ENCODE data around the gene ARHGAP42.

The ARHGAP42 gene

GRCh38 chr11:100715165-100715761 is 28.2 kb downstream of the ARHGAP42 start:
- Histone ChIP-seq H3K36me3 (no peaks in the 10 kb centered on the region), H3K27me3 (ENCODE audit: insufficient read depth, low read depth, severe bottlenecking) (no peaks in the 10 kb centered on the region), H3K4me3 (ENCODE audit: low read depth, low read length) (no peak overlapping the region), H3K9me3 (ENCODE audit: severe bottlenecking) (no peaks in the 10 kb centered on the region), H3K27ac (no peak overlapping the region)
- no peak for DNase-seq
- TF ChIP-seq CTCF (IDR thresholded peaks at IDR 0.05; ENCODE audit: low read depth, low read length) = no peak

DNA sequence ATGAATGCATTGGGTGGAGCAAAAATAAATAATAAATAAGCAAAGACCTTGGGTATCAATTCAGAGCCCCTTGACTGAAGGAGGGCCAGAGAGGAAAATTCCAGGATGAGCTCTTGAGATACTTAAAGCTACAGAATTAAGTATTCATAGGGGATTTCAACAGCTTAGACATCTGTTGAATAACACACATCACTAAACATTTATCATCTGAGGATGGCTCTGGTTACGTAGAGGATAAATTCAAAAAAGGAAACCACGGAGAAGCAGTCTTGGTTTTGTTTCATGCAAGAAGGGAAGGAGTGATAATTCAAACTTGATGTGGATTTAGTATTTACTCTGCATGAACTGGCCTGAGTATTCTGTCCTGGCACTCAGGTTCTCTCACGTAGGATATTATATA is 29.8 kb downstream of the ARHGAP42 start:
- Histone ChIP-seq H3K27ac (peak overlapping the region; percentile 78), H3K27me3 (ENCODE audit: insufficient read depth, low read depth, severe bottlenecking) (no peaks in the 10 kb centered on the region), H3K4me3 (ENCODE audit: low read depth, low read length) (peak overlapping the region; percentile 32), H3K9me3 (ENCODE audit: severe bottlenecking) (no peaks in the 10 kb centered on the region), H3K36me3 (no peaks in the 10 kb centered on the region)
- DNase-seq = no peak
- no peak for TF ChIP-seq CTCF (IDR thresholded peaks at IDR 0.05; ENCODE audit: low read depth, low read length)

DNA sequence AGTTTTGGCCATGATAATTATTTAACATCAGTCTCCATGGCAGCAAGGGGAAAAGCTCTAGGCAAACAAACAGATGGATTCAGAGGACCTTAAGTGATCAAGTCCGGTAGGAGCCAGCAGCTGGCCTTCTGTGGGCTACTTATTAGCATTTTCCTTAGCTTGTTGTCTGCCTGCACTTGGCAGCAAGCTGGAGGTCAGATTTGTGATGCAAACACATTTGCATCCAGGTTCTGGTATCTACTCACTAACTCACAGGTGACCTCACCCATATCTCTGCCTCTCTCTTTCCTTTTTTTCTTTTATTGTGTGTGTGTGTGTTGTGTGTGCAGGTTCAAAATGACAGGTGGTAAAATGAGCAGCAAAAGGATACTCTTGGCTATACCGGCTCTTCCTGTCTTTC is 32.3 kb downstream of the ARHGAP42 start:
- no peaks in the 10 kb centered on the region for H3K36me3 ChIP-seq
- TF ChIP-seq CTCF (IDR thresholded peaks at IDR 0.05; ENCODE audit: low read depth, low read length) = no peak
- peak; percentile 69 for DNase-seq
- peak overlapping the region; percentile 33 for H3K4me3 ChIP-seq (ENCODE audit: low read depth, low read length)
- H3K27ac ChIP-seq = peak overlapping the region; percentile 79
- H3K9me3 ChIP-seq (ENCODE audit: severe bottlenecking) = no peaks in the 10 kb centered on the region
- no peaks in the 10 kb centered on the region for H3K27me3 ChIP-seq (ENCODE audit: insufficient read depth, low read depth, severe bottlenecking)

DNA sequence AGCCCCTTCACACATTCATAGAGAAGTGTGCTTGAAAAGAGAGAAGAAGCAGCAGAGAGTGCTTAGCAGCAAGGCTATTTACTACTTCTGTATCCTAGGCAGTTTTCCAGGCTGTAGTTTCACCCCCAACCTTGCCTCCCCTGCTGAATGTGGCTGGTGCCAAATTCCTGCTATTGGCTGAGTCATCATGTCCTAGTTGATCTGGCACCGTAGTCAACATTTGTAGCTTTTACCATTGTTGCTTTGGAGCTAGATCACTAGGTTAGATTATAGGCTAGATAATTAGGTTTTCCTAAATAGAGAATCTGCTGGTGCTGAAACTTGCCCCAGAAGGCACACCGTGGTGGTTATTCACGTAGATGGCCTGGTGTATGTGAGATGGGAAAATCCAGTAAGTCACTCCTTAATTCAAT is 32.7 kb downstream of the ARHGAP42 start:
- Histone ChIP-seq H3K27me3 (ENCODE audit: insufficient read depth, low read depth, severe bottlenecking) (no peaks in the 10 kb centered on the region), H3K4me3 (ENCODE audit: low read depth, low read length) (peak overlapping the region; percentile 33), H3K27ac (peak overlapping the region; percentile 79)

GRCh38 chr11:100726680-100727079 is 39.6 kb downstream of the ARHGAP42 start:
- DNase-seq = no peak
- Histone ChIP-seq H3K9me3 (ENCODE audit: severe bottlenecking) (no peaks in the 10 kb centered on the region), H3K27ac (no peak overlapping the region), H3K36me3 (no peaks in the 10 kb centered on the region), H3K27me3 (ENCODE audit: insufficient read depth, low read depth, severe bottlenecking) (no peaks in the 10 kb centered on the region), H3K4me3 (ENCODE audit: low read depth, low read length) (no peak overlapping the region)
- no peak for TF ChIP-seq CTCF (IDR thresholded peaks at IDR 0.05; ENCODE audit: low read depth, low read length)

More for the DNA sequence above, 32.7 kb downstream of the ARHGAP42 start:
- DNase-seq = no peak
- no peaks in the 10 kb centered on the region for H3K36me3 ChIP-seq
- H3K9me3 ChIP-seq (ENCODE audit: severe bottlenecking) = no peaks in the 10 kb centered on the region
- TF ChIP-seq CTCF (IDR thresholded peaks at IDR 0.05; ENCODE audit: low read depth, low read length) = no peak

DNA sequence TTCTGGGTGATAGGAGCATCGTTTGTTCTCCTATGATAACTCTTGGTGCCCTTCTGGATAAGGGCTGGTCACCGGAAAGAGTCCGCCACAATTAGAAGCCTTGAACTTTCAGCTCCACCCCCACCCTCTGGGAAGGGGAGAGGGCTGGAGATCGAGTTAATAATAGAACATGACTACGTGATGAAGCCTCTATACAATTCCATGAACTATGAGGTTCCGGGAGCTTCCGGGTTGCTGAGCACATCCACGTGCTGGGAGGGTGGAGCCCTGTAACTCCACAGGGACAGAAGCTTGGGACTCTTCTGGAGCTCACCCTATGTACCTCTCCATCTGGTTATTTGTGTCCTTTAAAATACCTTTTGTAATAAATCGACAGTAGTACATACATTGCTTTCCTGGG is 40.3 kb downstream of the ARHGAP42 start:
- no peak for DNase-seq
- no peaks in the 10 kb centered on the region for H3K36me3 ChIP-seq
- no peak overlapping the region for H3K27ac ChIP-seq
- no peaks in the 10 kb centered on the region for H3K9me3 ChIP-seq (ENCODE audit: severe bottlenecking)
- no peak for TF ChIP-seq CTCF (IDR thresholded peaks at IDR 0.05; ENCODE audit: low read depth, low read length)
- no peaks in the 10 kb centered on the region for H3K27me3 ChIP-seq (ENCODE audit: insufficient read depth, low read depth, severe bottlenecking)
- no peak overlapping the region for H3K4me3 ChIP-seq (ENCODE audit: low read depth, low read length)
